Ishikawa (cell line): ENCODE results near the gene EGLN3.

Experiments used
- CEBPB ChIP-seq: IDR thresholded peaks from 2 replicates; pipeline ENCODE4 v1.6.1; 2012
- CREB1 ChIP-seq: IDR thresholded peaks from 2 replicates; pipeline ENCODE4 v1.6.1; 2012; ENCODE audit warnings: low read depth
- EGR1 ChIP-seq: IDR thresholded peaks from 2 replicates; pipeline ENCODE4 v1.6.1; 2012
- EP300 ChIP-seq: IDR thresholded peaks from 2 replicates; pipeline ENCODE4 v1.6.1; 2012; ENCODE audit warnings: borderline replicate concordance
- FOXM1 ChIP-seq: IDR thresholded peaks from 2 replicates; pipeline ENCODE4 v1.6.1; 2012; ENCODE audit warnings: low read depth, borderline replicate concordance
- NFIC ChIP-seq: IDR thresholded peaks from 2 replicates; pipeline ENCODE4 v1.6.1; 2012
- RAD21 ChIP-seq: IDR thresholded peaks from 2 replicates; pipeline ENCODE4 v1.6.1; 2012; ENCODE audit warnings: low read depth
- REST ChIP-seq: IDR thresholded peaks from 2 replicates; pipeline ENCODE4 v1.6.1; 2012; ENCODE audit warnings: low read depth, mild to moderate bottlenecking
- TAF1 ChIP-seq: IDR thresholded peaks from 2 replicates; pipeline ENCODE4 v1.6.1; 2012; ENCODE audit warnings: low read depth, mild to moderate bottlenecking
- TCF12 ChIP-seq: IDR thresholded peaks from 2 replicates; pipeline ENCODE4 v1.6.1; 2012; ENCODE audit warnings: low read depth
- TEAD4 ChIP-seq: IDR thresholded peaks from 2 replicates; pipeline ENCODE4 v1.6.1; 2012
- USF1 ChIP-seq: IDR thresholded peaks from 2 replicates; pipeline ENCODE4 v1.6.1; 2012
- ZBTB7A ChIP-seq: IDR thresholded peaks from 2 replicates; pipeline ENCODE4 v1.6.1; 2012; ENCODE audit warnings: low read depth
- TF ChIP-seq, protein P1 (sequence below): IDR thresholded peaks from 2 replicates; pipeline ENCODE4 v1.6.1; 2012

The EGLN3 gene

GRCh38 chr14:33962016-33962415, 11.1 kb upstream of the EGLN3 start:
- TF ChIP-seq TEAD4 (no peak), REST (no peak), TCF12 (no peak), EP300 (no peak), CREB1 (no peak), TAF1 (no peak), FOXM1 (no peak), NFIC (no peak)
- TF ChIP-seq, protein P1, sequence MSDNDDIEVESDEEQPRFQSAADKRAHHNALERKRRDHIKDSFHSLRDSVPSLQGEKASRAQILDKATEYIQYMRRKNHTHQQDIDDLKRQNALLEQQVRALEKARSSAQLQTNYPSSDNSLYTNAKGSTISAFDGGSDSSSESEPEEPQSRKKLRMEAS: no peak

GRCh38 chr14:33959692-33960151, 8.8 kb upstream of the EGLN3 start:
- TF ChIP-seq EP300: no peak
- no peak for TF ChIP-seq EGR1
- no peak for TF ChIP-seq CEBPB
- TF ChIP-seq TEAD4: no peak
- no peak for TF ChIP-seq FOXM1
- no peak for TF ChIP-seq REST
- TF ChIP-seq USF1: no peak
- TF ChIP-seq ZBTB7A: no peak
- no peak for TF ChIP-seq RAD21

DNA sequence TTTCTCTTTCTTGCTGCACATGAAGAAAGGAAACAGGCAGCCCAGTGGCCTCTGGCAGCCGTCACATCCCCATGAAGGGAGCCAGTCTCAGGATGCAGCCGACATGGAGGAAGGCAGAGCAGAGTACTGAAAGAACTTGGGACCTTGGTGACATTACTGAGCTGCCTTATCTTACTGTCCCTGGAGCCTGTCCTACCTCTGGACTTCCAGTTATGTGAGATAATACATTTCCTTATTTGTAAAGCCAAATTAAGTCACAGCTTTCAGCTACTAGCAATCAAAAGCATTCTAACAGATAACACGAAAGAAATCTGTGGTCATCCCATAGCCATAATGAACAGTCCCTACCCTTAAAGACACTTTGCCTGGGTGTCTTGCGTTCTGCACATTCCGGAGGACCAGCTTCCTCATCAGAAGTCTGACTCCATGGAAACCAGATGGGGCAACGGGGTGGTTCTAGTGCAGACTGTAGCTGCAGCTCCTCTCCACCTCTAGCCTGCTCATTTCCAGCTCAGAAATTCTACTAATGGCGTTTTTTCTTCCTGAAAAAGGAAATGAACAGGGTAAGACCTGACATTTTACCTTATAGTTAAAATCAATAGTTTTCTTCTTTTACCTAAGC, 7.8 kb upstream of the EGLN3 start:
- TF ChIP-seq ZBTB7A: no peak
- no peak for TF ChIP-seq TCF12
- TF ChIP-seq FOXM1: no peak
- TF ChIP-seq, protein P1: no peak
- no peak for TF ChIP-seq CREB1
- no peak for TF ChIP-seq EP300
- no peak for TF ChIP-seq USF1
- TF ChIP-seq TEAD4: no peak
- no peak for TF ChIP-seq TAF1
- no peak for TF ChIP-seq CEBPB
- no peak for TF ChIP-seq EGR1
- no peak for TF ChIP-seq RAD21

GRCh38 chr14:33957993-33958392, 7.1 kb upstream of the EGLN3 start:
- TF ChIP-seq, protein P1: no peak
- no peak for TF ChIP-seq EP300
- TF ChIP-seq CEBPB: no peak
- no peak for TF ChIP-seq ZBTB7A
- TF ChIP-seq USF1: no peak
- TF ChIP-seq REST: no peak
- TF ChIP-seq TEAD4: no peak
